ENCODE data around the gene NUDCD2.
A peak's percentile ranks its signal among the peaks of the same experiment; 100 is the strongest.

Gene NUDCD2

DNA sequence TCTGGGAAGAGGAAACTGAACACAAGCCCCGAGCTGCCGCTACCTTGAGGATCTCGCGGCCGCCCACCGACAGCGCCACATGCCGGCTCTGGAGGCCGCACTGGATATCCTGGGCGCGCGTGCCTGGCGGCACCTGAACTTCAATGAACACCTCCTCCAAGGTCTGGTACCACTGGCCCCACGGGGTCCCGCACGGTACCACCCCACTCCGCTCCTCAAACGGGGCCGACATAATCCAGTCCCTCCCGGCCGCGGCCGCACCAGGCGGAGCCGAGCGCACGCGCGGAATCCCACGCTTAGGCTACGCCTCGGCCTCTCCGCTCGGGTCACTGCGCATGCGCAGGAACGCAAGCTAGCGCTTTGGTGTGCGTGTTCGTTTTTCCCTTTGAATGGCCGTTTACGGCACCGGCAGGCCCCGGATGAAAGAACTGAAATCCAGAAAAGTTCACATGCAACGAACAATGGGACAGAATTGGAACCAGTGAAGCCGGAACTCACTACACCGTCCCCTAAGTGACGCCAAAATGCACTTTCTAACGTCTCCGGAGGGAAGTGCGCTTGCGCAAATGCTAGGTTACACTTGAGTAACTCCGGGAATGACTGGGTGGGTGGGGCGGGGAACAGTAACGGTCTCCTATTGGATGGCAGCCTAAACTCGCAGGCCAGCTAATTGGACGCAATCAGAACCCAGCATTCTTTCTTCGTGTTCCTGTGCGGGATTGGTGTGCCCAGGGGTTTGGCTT lies at the start of gene NUDCD2:
Gene NUDCD2, minus strand, starts transcription at position 284 of the 743 bp plus-strand sequence. Its CDS starts 52 bp downstream, at position 232.
- DNase-seq = peak; percentile 98

DNA sequence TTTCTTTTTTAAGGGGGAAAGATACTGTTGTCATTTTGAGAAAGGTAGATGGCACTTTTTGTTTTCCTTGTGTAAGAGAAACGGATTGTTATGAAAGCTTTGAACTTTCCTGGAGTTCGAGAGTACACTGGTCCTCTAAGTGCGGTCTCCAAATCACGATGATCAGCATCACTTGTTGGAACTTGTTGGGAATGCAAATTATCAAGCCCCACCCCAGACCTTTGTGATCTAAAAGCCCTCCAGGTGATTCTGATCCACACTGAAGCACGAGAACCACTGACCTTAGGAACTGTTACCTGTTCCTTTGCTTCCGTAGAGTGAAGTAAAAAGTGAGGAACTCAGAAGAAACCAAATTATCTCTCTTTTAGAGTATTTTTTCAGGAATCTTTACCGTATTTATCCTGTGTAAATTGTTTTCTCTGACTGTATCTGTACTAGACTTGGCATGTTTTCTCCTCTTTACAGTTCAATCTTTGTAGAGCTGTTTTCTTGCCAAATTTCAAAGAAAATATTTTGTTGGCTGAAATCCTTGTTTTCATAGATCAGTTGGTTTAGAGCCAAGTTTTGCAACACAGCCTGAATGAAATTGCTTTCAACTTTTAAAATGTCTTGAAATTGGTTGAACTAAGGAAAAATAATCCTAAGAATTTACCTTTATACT lies 49.5 kb upstream of the NUDCD2 start:
- peak; percentile 33 for DNase-seq

DNA sequence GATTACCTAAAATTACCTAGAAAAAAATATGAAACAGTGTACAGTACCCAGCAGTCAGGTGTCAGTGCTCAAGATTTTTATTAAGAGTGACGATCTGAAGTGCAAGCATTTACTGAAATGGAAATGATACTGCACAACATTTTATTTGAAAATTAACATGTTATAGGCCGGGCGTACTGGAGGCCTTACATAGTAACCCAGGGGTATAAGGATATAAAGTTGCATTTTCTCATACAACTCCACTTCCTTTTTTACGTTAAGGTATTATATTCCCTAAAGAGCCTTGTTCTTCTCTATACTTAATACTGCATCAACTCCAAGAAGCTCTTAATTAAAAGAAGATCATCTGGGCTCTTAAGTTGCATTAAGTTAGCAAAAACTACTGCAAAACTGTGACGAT lies 48.9 kb upstream of the NUDCD2 start:
- peak; percentile 29 for DNase-seq

- peak; percentile 38 for DNase-seq
These were observed 46.8 kb upstream of the NUDCD2 start for GRCh38 chr5:163506726-163507125.

DNA sequence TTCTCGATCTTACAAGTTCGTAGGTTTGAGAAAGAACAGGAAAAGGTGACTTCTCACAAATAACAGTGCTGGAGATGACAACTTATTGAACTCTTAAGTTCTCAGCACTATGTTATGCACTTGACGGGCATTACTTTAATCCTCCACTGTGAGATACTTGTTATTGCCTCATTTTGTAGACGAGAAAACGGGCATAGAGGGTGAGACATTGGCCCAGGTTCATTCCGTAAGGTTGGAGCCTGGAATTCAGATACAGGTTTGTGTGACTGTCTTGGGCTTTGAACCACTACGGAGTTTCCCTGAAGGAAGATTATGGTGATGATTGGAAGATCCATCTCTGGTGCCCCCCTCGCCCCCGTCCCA lies 46.2 kb upstream of the NUDCD2 start:
- DNase-seq = no peak

DNA sequence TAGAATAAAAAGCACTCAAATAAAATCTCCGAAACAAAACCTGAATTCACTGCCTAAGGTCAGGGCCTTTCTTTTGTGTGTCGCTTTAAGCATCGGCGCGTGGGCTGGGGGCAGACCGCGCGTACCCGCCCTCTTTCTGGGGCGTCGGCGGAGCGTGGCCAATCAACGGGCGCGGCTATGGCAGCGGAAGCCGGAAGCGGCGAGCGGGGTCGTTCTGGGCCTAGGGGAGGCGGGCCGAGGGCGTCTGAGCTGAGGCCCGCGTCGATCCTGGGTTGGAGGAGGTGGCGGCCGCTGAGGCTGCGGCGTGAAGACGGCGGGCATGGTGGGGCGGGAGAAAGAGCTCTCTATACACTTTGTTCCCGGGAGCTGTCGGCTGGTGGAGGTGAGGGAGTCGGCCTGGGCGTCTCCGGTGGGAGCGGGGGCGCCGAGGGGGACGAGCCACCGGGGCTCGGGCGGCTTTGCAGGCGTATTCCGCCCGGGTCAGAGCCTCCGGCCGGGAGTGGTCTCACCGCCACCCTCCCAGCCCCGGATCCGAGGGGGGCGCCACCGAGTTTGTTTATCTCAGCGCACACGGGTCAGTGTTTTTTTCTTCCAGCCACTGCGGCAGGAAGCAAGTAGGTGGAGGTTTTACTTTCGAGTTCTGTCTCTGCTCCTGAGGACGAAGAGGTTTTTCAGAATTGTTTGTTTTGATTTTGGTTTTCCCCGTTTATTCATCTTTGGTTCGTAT lies 45.6 kb upstream of the NUDCD2 start, which contains the start of gene MAT2B:
Gene MAT2B, plus strand, starts transcription at position 252 of the 727 bp plus-strand sequence. Its CDS starts 68 bp downstream, at position 320.
- DNase-seq = peak; percentile 97

DNA sequence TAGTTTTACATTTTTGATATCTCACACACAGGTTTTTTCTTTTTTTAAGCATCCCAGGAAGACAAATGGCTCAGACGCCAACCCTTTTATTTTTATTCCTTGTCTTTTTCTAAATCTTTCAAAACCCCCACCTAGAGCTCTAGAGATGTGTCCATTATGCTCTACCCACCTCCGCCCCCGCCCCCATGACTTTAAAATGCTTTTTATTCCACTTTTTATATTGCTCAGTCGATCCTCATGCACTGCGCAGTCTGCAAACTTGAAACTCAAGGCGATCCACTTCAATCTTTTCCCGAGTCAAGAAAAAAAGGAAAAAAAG lies 45.1 kb upstream of the NUDCD2 start:
- DNase-seq = no peak

DNA sequence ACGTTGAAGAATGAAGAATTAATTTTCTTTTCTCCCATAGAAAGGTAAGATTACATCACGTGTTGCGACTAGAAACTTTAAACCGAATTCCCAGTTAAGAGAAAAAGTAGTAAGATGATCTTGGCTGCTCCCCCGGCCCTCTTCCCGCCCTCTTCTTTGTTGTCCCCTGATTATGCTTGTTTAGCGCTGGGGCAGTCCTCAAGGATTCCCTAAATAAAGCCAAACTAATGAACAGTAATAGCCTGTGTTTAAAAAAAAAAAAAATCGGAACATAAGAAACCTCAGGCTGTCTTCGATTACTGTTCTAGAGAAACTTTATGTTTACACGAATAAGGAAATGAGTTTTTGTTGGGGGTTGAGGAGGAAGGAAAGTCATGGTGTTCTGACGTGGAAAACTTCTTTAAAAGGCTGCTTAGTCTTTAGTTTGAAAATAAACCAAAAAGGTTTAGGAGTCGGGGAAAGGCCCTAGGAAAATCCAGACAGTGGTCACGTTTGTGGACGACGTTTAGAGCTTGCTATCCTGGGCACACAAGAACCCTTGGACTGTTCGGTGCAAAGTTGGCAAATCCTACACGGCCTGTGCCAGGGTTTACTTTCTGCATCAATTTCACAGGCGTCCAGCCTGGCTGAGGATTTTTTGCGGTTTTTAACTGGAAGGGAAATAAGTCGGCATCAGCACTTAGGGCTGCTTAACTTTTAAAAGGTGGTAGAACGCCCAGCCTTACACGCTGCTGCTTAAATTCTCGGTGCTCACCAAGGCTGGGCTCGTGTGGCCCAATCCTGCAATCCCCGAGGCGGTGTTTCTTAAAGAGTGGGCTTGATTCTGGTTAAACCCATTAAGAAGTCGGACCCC lies 44.4 kb upstream of the NUDCD2 start:
- DNase-seq = peak; percentile 78

DNA sequence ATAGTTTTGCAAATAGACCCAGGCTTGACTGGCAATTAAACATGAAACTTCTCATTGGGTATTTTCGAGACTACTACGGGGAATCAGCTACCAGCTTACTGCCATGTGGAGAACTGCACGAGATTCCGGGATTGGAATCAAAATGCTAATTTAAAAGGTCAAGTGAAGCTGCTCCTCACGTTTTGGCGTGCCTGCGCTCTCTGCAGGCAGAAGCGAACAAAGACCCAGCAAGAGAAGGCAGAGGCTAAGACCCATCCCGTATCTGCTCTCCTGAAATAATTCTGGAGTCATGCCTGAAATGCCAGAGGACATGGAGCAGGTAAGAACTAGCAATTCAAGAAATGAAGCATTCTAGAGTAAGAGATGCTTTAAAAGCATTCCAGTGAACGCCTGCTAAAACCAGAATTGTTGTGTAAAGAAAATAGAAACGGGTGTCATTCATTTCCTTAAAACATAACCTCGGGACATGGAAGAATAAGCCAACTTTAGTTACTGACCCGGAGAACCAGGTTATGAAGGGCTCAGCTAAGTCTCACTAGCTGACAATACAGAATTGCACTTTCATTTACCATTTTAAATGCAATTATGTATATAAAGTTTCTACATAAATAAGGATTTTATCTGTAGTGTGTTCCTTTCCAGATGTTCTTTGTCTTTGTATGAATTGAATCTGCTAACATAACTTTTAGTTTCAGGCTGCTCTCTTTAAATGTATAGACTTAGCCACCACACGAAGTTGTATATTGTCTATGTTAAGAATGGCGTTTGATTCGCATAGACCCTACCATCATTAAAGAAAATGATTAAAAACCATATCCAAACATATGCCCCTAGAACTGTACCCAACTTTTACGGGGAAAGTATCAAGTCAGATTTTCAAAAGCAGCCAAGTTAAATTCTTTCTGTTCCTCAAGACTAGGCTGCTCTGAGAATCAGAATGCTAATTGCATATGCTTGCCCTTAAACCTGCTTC lies 43.5 kb upstream of the NUDCD2 start:
- peak; percentile 92 for DNase-seq

- no peak for DNase-seq
These were observed 42.6 kb upstream of the NUDCD2 start for GRCh38 chr5:163502521-163502920.

DNA sequence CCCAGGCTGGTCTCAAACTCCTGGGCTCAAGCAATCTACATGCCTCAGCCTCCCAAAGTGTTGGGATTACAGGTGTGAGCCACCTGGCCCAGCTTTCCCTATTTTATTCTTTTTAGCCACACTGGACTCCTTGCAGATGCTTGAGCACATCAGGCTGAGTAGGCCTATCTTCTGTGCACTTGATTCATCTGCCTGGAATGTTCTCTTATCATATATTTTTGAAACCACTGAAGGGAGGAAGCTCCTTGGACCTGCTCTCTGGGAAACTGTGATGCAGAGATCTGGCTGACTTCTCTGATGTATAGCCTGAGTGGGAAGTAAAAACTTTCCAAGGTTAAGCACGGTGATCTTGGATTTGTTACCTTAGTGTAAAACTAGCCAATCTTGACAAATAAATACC lies 39.0 kb upstream of the NUDCD2 start:
- no peak for DNase-seq

- DNase-seq = no peak
These were observed 37.4 kb upstream of the NUDCD2 start for GRCh38 chr5:163497315-163497714.

GRCh38 chr5:163496286-163496685 lies 36.4 kb upstream of the NUDCD2 start:
- DNase-seq = no peak

GRCh38 chr5:163489745-163490075 lies 29.8 kb upstream of the NUDCD2 start:
- DNase-seq = no peak

- DNase-seq = peak; percentile 13
These were observed 29.3 kb upstream of the NUDCD2 start for GRCh38 chr5:163489055-163489744.

DNA sequence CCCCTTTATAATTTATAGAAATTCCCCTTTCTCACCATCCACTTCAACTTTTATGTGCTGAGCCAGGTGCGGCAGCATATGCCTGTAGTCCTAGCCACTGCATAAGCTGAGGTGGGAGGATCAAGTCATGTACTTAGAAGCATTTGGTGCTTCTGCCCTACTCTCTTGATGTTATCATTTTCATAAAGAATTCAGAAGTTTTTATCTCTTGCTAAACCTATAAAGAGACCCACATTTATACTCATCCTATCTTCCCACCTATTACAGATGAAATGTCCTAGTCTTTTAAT lies 19.0 kb upstream of the NUDCD2 start:
- DNase-seq = no peak

GRCh38 chr5:163478126-163478981 lies 18.5 kb upstream of the NUDCD2 start:
- DNase-seq = no peak

- DNase-seq = peak; percentile 21
These were observed 15.5 kb upstream of the NUDCD2 start for GRCh38 chr5:163475411-163475810.

DNA sequence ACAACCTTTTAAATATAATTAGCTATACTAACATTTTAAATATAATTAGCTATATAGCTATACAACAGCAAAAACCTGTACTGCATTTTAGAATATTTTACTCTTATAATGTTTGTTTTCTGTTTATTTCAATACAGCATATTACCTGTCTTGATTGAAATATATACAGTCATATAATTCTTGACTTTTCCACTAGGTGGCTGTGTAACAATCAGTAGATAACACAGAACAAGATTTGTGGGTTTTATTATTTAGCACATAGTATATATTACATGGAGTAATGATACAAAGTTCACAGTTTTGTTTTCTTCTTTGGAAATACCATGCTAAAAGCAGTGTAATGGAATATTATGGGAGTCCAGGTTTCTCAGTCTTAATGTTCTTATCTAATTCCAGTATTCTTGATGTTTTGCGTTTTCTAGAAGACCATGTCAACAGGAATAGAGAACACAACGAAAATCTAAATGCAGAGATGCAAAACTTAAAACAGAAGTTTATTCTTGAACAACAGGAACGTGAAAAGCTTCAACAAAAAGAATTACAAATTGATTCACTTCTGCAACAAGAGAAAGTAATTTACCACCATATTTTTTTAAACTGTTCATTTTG lies 13.8 kb upstream of the NUDCD2 start:
- peak; percentile 18 for DNase-seq

- no peak for DNase-seq
These were observed 7.8 kb upstream of the NUDCD2 start for GRCh38 chr5:163467682-163468081.

All from OCI-M1 (cell line).